Cardiac fibroblast (primary cell): ENCODE measurements around the gene OLA1.
A peak's percentile ranks its signal among the peaks of the same experiment; 100 is the strongest.

Source experiments
- DNase-seq, 2 donors: peaks; one replicate each; pipeline versions ENCODE4 v3.0.0 to v3.0.0-alpha.2; 2010; ENCODE audit warnings: low read depth in 2 of 2
- H3K4me3 ChIP-seq, 2 donors: replicated peaks in 1 of 2; 1 replicate in 1 of 2; 2 replicates in 1 of 2; pipeline ENCODE4 v1.5.1; 2011; ENCODE audit warnings: low read depth in 2 of 2, low read length in 2 of 2, mild to moderate bottlenecking in 2 of 2, moderate library complexity in 1 of 2
- TF ChIP-seq, protein P1 (sequence below): IDR thresholded peaks from one replicate; pipeline ENCODE4 v1.5.1; 2011; ENCODE audit warnings: low read depth, mild to moderate bottlenecking, low read length, inconsistent platforms

OLA1 gene

DNA sequence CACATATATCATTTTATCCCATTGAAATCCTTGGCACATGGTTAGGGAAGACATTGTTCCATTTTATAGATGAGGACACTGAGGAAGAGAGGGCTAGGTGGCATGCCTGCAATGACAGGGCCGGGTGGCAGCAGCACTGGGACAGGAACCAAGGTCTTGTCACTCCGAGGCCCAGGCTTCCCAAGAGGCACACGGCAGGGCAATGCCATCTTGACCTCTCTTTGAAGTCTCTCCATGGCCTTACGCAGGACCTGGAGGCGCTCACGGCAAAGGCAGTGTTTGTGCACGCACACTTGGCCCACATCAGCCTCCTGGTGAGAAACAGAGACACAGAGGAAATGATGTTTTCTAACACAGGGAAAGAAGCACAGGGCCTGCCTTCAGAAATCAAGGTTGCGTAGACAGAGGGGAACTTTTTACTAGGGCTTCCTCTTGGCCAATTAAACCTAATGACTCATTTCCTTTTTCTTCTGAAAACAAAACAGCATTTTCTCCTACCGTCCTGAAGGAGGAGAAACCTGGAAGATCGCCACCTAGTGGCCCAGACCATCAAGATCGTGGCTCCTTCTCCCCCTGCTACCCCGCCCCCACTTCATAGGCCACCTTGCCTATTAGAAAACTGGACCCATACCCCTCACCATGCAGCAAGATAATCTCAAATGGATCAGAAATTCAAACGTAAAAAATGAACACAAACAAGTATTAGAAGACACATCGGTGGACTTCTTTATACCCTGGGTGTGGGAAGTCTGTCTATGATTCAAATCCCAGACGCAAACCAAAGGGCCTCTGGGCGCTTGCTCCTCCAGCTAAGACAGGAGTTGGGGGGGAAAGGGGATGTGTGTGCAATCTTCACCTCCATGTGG lies 208.5 kb downstream of the OLA1 start:
- TF ChIP-seq, protein P1, sequence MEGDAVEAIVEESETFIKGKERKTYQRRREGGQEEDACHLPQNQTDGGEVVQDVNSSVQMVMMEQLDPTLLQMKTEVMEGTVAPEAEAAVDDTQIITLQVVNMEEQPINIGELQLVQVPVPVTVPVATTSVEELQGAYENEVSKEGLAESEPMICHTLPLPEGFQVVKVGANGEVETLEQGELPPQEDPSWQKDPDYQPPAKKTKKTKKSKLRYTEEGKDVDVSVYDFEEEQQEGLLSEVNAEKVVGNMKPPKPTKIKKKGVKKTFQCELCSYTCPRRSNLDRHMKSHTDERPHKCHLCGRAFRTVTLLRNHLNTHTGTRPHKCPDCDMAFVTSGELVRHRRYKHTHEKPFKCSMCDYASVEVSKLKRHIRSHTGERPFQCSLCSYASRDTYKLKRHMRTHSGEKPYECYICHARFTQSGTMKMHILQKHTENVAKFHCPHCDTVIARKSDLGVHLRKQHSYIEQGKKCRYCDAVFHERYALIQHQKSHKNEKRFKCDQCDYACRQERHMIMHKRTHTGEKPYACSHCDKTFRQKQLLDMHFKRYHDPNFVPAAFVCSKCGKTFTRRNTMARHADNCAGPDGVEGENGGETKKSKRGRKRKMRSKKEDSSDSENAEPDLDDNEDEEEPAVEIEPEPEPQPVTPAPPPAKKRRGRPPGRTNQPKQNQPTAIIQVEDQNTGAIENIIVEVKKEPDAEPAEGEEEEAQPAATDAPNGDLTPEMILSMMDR: peak; percentile 88
- no peak overlapping the region for H3K4me3 ChIP-seq
- DNase-seq: peak; percentile 98

DNA sequence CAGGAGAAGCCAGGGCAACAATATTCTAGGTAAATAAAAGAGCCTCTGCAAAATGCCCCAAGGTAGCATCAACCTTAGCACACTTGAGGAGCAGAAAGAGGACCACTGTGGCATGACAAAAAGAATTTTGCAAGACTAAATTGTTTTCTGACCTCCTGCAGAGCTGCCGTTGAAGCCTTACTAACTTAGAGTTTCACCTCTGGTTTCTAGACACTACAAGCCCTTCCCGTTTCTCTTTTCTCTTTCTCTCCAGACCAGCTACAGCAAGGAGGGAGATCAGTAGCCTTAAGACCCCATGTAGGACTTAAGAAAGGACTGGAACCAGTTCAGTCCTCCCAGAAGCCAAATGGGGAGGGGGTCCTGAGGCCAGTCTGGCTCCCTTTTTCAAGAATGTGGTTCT lies 209.9 kb downstream of the OLA1 start:
- no peak overlapping the region for H3K4me3 ChIP-seq
- DNase-seq: no peak
- TF ChIP-seq, protein P1: no peak

DNA sequence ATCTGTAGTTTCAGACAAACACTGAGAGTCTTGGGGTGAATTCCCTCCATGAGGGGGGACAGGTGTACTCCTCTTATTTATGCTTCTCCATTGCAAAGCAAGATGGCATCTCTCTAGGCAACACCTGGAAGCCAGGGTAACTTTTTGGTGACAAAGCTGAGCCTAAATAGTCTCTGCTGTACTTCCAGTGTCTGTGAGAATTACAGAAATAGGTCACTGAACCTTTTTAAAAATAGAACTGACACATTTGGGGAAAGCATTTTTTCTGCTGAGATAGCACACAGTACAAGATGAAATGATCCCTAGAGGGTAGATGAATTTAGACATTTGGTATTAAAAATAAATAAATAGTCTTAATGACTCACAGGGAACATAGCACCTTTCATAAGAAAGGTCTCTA lies 211.5 kb downstream of the OLA1 start:
- DNase-seq: peak in 1 of 2 donors; percentile 21
- TF ChIP-seq, protein P1: no peak
- H3K4me3 ChIP-seq: no peak overlapping the region

DNA sequence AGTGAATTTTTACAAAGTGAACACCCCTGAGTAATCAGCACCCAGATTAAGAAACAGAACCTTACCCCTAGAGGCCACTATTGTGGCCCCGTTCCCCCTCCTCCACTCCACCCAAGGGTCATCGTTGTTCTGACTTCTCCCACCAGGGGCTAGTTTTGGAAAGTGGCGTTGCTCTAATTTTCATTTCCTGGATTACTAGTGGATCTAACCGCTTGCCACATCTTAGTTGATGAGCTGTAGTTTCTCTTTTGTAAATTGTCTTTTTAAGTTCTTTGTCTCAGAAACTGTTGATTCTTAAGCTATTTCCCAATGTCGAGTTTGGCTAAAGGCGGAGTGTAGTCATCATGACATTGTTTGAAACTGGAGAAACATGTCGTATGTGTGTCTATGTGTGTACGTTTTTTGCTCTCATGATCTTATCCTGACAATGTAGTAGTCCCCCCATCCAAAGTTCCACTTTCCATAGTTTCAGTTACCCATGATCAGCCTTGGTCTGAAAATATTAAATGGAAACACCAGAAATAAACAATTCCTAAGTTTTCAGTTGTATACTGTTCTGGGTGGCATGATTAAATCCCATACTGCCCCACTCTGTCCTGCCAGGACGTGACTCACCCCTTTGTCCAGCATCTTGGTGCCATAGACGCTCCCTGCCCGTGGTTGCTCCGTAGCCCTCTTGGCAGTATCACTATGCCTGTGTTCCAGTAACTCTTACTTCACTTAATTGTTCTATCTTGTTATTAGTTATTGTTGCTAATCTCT lies 212.2 kb downstream of the OLA1 start:
- DNase-seq: peak; percentile 70 to 81
- no peak overlapping the region for H3K4me3 ChIP-seq
- TF ChIP-seq, protein P1: peak; percentile 54

DNA sequence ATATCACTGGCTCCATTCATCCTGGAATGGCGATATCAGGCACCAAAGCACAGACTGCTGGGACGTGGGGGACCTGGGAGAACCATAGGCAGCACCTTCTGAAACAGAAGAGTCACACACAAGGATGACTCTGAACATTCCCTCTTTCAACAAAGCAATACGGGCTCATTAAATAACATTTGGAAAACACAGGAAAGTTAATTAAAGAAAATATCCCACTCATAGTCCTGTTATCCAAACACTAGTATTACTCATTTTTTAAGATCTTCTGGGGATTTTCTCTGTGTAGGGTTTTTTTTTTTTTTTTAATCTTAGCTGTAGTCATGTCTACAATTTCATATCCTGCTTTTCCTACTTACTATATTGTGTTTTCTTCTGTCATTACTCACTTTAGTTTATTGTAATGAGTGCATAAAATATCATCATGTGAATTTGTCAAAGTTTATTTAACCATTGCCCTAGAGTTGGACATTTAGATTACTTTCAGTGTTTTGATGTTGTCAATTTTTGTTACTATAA lies 213.2 kb downstream of the OLA1 start:
- H3K4me3 ChIP-seq: no peak overlapping the region
- TF ChIP-seq, protein P1: no peak
- peak in 1 of 2 donors; percentile 40 for DNase-seq

DNA sequence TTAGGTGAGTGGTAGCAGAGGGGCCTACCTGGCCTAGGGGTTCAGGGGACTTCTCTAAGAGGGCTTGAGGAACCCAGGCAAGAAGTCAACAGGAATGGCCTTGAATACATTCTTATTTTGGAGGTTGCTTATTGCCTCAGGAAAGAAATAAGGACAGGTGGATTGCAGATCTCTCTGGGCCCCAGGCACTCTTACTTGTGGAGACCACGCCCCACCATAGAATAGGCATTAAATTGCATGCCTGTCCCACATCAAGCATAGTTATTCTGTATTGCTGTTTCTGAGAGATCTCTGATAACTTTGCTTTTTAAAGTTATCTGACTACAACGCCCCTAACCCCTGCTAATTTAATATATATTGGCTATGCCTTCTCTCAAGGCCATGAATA lies 215.2 kb downstream of the OLA1 start:
- no peak for DNase-seq
- TF ChIP-seq, protein P1: no peak
- H3K4me3 ChIP-seq: no peak overlapping the region
